ENCODE data around the gene NSDHL. TPM values are rescaled to one million over a fixed set of nuclear protein-coding genes. Genes with fewer than 3 reads are reported as not detected.

Gene NSDHL
- total RNA-seq, 1 experiment from 2014 or later = 22.1 TPM

Other genes with a start within 250 kb of the NSDHL start
- gene GABRQ, start 193.2 kb upstream of the NSDHL start, total RNA-seq (2021; ENCODE audit: unreplicated experiment) = 4.2 TPM
- gene MAGEA3, start 132.3 kb upstream of the NSDHL start, total RNA-seq (2021; ENCODE audit: unreplicated experiment) = 92.7 TPM
- gene CSAG2, start 121.8 kb upstream of the NSDHL start, total RNA-seq (2021; ENCODE audit: unreplicated experiment) = not detected
- 21.8 TPM for gene MAGEA2B, start 116.4 kb upstream of the NSDHL start, total RNA-seq (2021; ENCODE audit: unreplicated experiment)
- 1.2 TPM for gene CSAG1, start 97.3 kb upstream of the NSDHL start, total RNA-seq (2021; ENCODE audit: unreplicated experiment)
- not detected for gene MAGEA12, start 97.3 kb upstream of the NSDHL start, total RNA-seq (2021; ENCODE audit: unreplicated experiment)
- gene MAGEA2, start 77.2 kb upstream of the NSDHL start, total RNA-seq (2021; ENCODE audit: unreplicated experiment) = 48.1 TPM
- gene CSAG3, start 71.8 kb upstream of the NSDHL start, total RNA-seq (2021; ENCODE audit: unreplicated experiment) = 44.1 TPM
- gene MAGEA6, start 61.4 kb upstream of the NSDHL start, total RNA-seq (2021; ENCODE audit: unreplicated experiment) = 0.57 TPM
- gene CETN2, start 306 bp upstream of the NSDHL start, total RNA-seq (2021; ENCODE audit: unreplicated experiment) = 20.9 TPM
- 15.8 TPM for gene ZNF185, start 67.0 kb downstream of the NSDHL start, total RNA-seq (2021; ENCODE audit: unreplicated experiment)
- gene PNMA5, start 163.1 kb downstream of the NSDHL start, total RNA-seq (2021; ENCODE audit: unreplicated experiment) = not detected
- gene PNMA3, start 225.4 kb downstream of the NSDHL start, total RNA-seq (2021; ENCODE audit: unreplicated experiment) = not detected
- not detected for gene PNMA6A, start 241.4 kb downstream of the NSDHL start, total RNA-seq (2021; ENCODE audit: unreplicated experiment)